ENCODE data around the gene KIF1C.

The KIF1C gene

GRCh38 chr17:4949321-4950074 is 48.3 kb upstream of the KIF1C start (continued):
- TF ChIP-seq ZNF692 (tag by site-specific recombination; IDR thresholded peaks at IDR 0.05) = peak; percentile 37; the same call in 1 of the 2 replicates
- TF ChIP-seq WT1 (tag by site-specific recombination; IDR thresholded peaks at IDR 0.05) = peak; percentile 28; the same call in 1 of the 2 replicates
- peak; percentile 39; the same call in 1 of the 2 replicates for TF ChIP-seq ZSCAN18 (tag by site-specific recombination; IDR thresholded peaks at IDR 0.05)
- TF ChIP-seq OVOL3 (tag by site-specific recombination; IDR thresholded peaks at IDR 0.05) = 0 out of 2 replicates have a peak, but pooled peaks have one; percentile 60
- peak; percentile 36; the same call in 1 of the 2 replicates for TF ChIP-seq ZSCAN30 (tag by site-specific recombination; IDR thresholded peaks at IDR 0.05)
- TF ChIP-seq ZNF596 (tag by site-specific recombination; IDR thresholded peaks at IDR 0.05) = 0 out of 2 replicates have a peak, but pooled peaks have one; percentile 26
- no peak; the same call in 1 of the 2 replicates for TF ChIP-seq ZNF148 (tag by site-specific recombination; IDR thresholded peaks at IDR 0.05; ENCODE audit: borderline replicate concordance)
- TF ChIP-seq ZNF610 (tag by site-specific recombination; IDR thresholded peaks at IDR 0.05; ENCODE audit: borderline replicate concordance) = no peak
- TF ChIP-seq YY2 (tag by site-specific recombination; IDR thresholded peaks at IDR 0.05) = peak; percentile 46; the same call in 1 of the 2 replicates
- peak; percentile 84 for TF ChIP-seq IKZF3 (tag by site-specific recombination; IDR thresholded peaks at IDR 0.05)
- peak; percentile 33; the same call in 1 of the 2 replicates for TF ChIP-seq ZNF449 (tag by site-specific recombination; IDR thresholded peaks at IDR 0.05)
- no peak for TF ChIP-seq GLIS2 (tag by site-specific recombination; IDR thresholded peaks at IDR 0.05)
- peak; percentile 55; the same call in 1 of the 2 replicates for TF ChIP-seq TSHZ1 (tag by site-specific recombination; IDR thresholded peaks at IDR 0.05; ENCODE audit: borderline replicate concordance)
- peak; percentile 89; the same call in 1 of the 2 replicates for TF ChIP-seq ZNF777 (tag by site-specific recombination; IDR thresholded peaks at IDR 0.05; ENCODE audit: borderline replicate concordance)
